ENCODE results near the gene FAM200B.

DNA sequence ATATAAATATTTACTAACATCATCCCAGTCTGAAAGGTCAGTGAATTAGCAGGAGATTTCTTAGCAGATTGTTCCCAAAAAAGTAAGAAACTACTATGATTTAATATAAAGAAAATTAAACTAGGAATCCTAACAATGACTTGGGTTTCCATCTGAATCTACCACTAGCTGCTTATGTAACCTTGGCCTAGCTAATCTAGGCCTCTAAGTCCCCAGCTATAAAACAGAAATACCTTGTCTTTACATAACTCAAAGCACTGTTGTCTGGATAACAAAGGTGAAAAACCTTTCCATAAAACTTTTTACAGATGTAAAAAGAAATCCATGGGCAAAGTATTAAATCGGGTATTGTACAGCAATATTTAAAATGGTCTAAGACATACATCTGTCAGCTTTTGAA, 29.4 kb upstream of the FAM200B start:
- TF ChIP-seq EZH2 (IDR thresholded peaks at IDR 0.05; ENCODE audit: insufficient read depth, poor library complexity, severe bottlenecking), result no peak
- no peak for TF ChIP-seq EZH2phosphoT487 (IDR thresholded peaks at IDR 0.05; ENCODE audit: insufficient read depth, low read depth)
